Activated T-cell treated with anti-CD3 and anti-CD28 coated beads, Interleukin-2, amount 50 U/mL, for 4 hours (primary cell): ENCODE measurements around the gene TBC1D8. TPM values are rescaled to one million over a fixed set of nuclear protein-coding genes. Genes with fewer than 3 reads are reported as not detected.
A peak's percentile ranks its signal among the peaks of the same experiment; 100 is the strongest.

Experiments
- ATAC-seq, 2 donors: fragments of 200-7000 bp; cut with Tn5 transposase; one replicate each; pipeline ENCODE4 v1.10.0; 2021
- DNase-seq: peaks from one replicate; pipeline ENCODE4 v3.0.0-alpha.2; 2020
- H3K27me3 Mint-ChIP-seq: one replicate; pipeline ENCODE4 v1.8.0; 2021; ENCODE audit warnings: low read depth, mixed read lengths
- H3K36me3 Mint-ChIP-seq: one replicate; pipeline ENCODE4 v1.8.0; 2022; ENCODE audit warnings: mixed read lengths; ENCODE audit not compliant: insufficient read depth
- H3K4me1 Mint-ChIP-seq: one replicate; pipeline ENCODE4 v1.8.0; 2021; ENCODE audit warnings: low read depth, mixed read lengths
- H3K4me3 Mint-ChIP-seq: one replicate; pipeline ENCODE4 v1.8.0; 2021; ENCODE audit warnings: mild to moderate bottlenecking, moderate library complexity, mixed read lengths
- H3K9me3 Mint-ChIP-seq: one replicate; pipeline ENCODE4 v1.8.0; 2021; ENCODE audit warnings: mixed read lengths
- total RNA-seq, 3 donors: library from RNA; stranded (reverse); gene quantifications; one replicate each; pipeline ENCODE4 v1.2.1, GENCODE V29; 2021

TBC1D8 gene
- total RNA-seq, 3 donors from 2014 or later, result 0.58 to 1.1 (median 0.68) TPM

DNA sequence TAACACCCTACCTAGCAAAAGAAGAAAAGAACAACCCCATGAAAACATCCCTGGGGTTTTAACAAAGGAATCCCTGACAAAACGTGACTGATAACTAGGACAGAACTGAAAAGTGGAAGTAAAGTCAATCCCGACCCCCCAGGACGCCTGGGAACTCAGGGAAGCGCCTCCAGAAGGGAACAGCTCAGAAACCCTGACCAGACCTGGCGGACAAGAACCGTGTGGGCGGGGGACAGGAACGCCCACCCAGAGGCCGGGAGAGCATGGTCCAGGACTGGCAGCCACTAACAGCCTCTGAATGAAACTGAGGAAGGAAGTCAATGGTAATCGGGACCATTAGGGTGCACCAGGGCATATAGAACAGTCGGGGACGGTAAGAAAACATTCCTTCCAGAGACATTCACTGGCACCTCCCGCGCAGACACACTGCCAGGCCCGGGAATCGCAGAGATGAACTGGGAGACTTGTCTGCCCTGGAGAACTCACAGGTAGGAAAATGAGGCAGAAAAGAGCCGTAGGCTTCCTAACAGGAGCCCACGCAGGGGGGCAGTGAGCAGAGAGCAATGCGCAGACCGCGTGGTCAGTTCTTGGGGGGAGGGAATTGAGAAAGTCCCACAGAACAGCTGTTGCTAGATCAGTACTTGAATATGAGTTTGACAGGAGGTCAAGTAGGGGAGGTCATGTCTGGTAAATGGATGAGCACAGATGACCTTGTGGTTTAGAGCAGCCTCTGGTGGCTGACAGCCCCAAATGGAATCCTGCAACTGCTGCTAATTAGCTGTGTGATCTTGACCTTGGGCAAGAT lies 1.3 kb upstream of the TBC1D8 start:
- ATAC-seq, result no peak
- Mint-ChIP-seq H3K9me3 (no peaks in the 10 kb centered on the region), H3K36me3 (no peaks in the 10 kb centered on the region), H3K4me1 (peaks cover 26% of the 10 kb centered on the region), H3K27me3 (no peaks in the 10 kb centered on the region), H3K4me3 (peak overlapping the region; percentile 82)
- no peak for DNase-seq

DNA sequence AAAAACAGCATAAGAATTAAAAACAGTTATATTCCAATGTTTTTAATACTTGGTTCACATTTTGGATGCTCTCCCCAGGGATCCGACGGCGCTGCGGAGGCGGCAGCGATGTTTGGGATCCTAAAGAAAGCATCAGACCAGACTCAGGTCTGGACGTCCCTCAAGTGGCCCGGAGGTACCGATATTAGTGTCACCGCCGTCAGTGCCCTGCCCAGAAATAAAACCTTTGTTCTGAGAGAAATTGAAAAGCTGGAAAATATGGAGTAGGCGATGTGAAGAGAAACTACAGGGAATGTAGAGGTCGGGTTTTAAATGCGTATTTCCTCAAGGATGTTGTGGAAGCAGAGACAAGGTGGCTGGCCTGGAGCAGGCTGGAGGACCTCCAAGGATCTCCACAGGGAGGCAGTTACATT lies 683 bp upstream of the TBC1D8 start:
- H3K9me3 Mint-ChIP-seq, result no peaks in the 10 kb centered on the region
- ATAC-seq (no peak), DNase-seq (no peak)
- H3K4me3 Mint-ChIP-seq, result peak overlapping the region; percentile 82
- no peaks in the 10 kb centered on the region for H3K36me3 Mint-ChIP-seq
- peaks cover 26% of the 10 kb centered on the region for H3K4me1 Mint-ChIP-seq
- H3K27me3 Mint-ChIP-seq, result peaks cover 2% of the 10 kb centered on the region

GRCh38 chr2:101150306-101151145 lies 656 bp downstream of the TBC1D8 start:
- Mint-ChIP-seq H3K9me3 (no peaks in the 10 kb centered on the region), H3K4me3 (peak overlapping the region; percentile 69), H3K4me1 (peaks cover 26% of the 10 kb centered on the region), H3K27me3 (peaks cover 2% of the 10 kb centered on the region), H3K36me3 (no peaks in the 10 kb centered on the region)
- DNase-seq (no peak), ATAC-seq (peak; percentile 32 to 39)

- no peak for DNase-seq
- Mint-ChIP-seq H3K9me3 (no peaks in the 10 kb centered on the region), H3K4me1 (peaks cover 26% of the 10 kb centered on the region), H3K4me3 (peak overlapping the region; percentile 69), H3K36me3 (no peaks in the 10 kb centered on the region), H3K27me3 (peaks cover 8% of the 10 kb centered on the region)
- no peak for ATAC-seq
Observed at GRCh38 chr2:101149241-101150192, 1.7 kb downstream of the TBC1D8 start.

GRCh38 chr2:101148777-101149176 lies 2.4 kb downstream of the TBC1D8 start:
- Mint-ChIP-seq H3K27me3 (peaks cover 15% of the 10 kb centered on the region), H3K36me3 (no peaks in the 10 kb centered on the region), H3K9me3 (no peaks in the 10 kb centered on the region), H3K4me1 (peaks cover 26% of the 10 kb centered on the region), H3K4me3 (no peak overlapping the region)
- DNase-seq (no peak), ATAC-seq (no peak)

- Mint-ChIP-seq H3K4me1 (peaks cover 26% of the 10 kb centered on the region), H3K27me3 (peaks cover 21% of the 10 kb centered on the region), H3K9me3 (no peaks in the 10 kb centered on the region), H3K36me3 (no peaks in the 10 kb centered on the region), H3K4me3 (no peak overlapping the region)
- DNase-seq (no peak), ATAC-seq (no peak)
Observed at GRCh38 chr2:101147971-101148370, 3.2 kb downstream of the TBC1D8 start.

GRCh38 chr2:101147062-101147461 lies 4.1 kb downstream of the TBC1D8 start:
- Mint-ChIP-seq H3K4me3 (no peak overlapping the region), H3K4me1 (peaks cover 19% of the 10 kb centered on the region), H3K9me3 (no peaks in the 10 kb centered on the region), H3K36me3 (no peaks in the 10 kb centered on the region), H3K27me3 (peaks cover 22% of the 10 kb centered on the region)
- ATAC-seq (no peak), DNase-seq (no peak)

- no peaks in the 10 kb centered on the region for H3K9me3 Mint-ChIP-seq
- ATAC-seq, result no peak
- DNase-seq, result no peak
- no peaks in the 10 kb centered on the region for H3K36me3 Mint-ChIP-seq
- peaks cover 24% of the 10 kb centered on the region for H3K27me3 Mint-ChIP-seq
- no peak overlapping the region for H3K4me3 Mint-ChIP-seq
- H3K4me1 Mint-ChIP-seq, result peaks cover 14% of the 10 kb centered on the region
Observed at GRCh38 chr2:101146535-101146934, 4.6 kb downstream of the TBC1D8 start.

- Mint-ChIP-seq H3K4me1 (peaks cover 13% of the 10 kb centered on the region), H3K36me3 (no peaks in the 10 kb centered on the region), H3K27me3 (peaks cover 36% of the 10 kb centered on the region), H3K9me3 (no peaks in the 10 kb centered on the region), H3K4me3 (no peak overlapping the region)
- DNase-seq (no peak), ATAC-seq (no peak)
Observed at GRCh38 chr2:101145406-101145805, 5.8 kb downstream of the TBC1D8 start.

GRCh38 chr2:101142163-101142562 lies 9.0 kb downstream of the TBC1D8 start:
- DNase-seq, result no peak
- peaks cover 5% of the 10 kb centered on the region for H3K36me3 Mint-ChIP-seq
- no peak overlapping the region for H3K4me3 Mint-ChIP-seq
- H3K4me1 Mint-ChIP-seq, result no peaks in the 10 kb centered on the region
- peaks cover 4% of the 10 kb centered on the region for H3K9me3 Mint-ChIP-seq
- peaks cover 52% of the 10 kb centered on the region for H3K27me3 Mint-ChIP-seq
- ATAC-seq, result no peak

DNA sequence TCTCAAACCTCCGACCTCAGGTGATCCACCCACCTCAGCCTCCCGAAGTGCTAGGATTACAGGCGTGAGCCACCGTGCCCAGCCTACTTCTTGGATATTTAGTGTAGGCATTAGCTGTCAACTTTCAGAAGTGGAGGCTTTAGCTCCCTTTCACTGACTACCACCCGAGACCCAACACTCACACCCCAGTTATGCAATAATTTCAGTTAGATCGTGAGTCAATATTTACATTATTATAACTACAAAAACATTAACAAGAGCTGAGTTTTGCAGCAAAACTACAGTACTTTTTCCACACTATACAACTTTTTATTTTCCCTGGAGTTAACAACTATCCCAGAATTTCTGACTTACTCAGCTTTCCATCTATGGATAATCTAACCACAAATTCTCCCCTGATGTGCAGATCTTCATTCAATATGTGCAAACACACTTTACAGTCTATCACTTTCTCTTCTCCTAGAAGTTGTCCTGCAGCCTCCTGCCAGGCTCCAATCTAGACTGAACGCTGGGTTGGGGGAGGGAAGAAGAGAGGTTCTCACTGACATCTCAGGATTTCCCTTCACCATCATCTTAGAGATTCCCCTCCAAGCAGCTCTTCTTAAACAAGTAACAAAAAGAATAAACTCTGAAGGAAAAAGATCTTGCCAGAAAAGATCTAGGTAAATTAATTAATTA lies 10.1 kb downstream of the TBC1D8 start:
- Mint-ChIP-seq H3K4me1 (no peaks in the 10 kb centered on the region), H3K9me3 (peaks cover 4% of the 10 kb centered on the region), H3K4me3 (no peak overlapping the region), H3K36me3 (peaks cover 5% of the 10 kb centered on the region), H3K27me3 (peaks cover 50% of the 10 kb centered on the region)
- ATAC-seq (no peak), DNase-seq (no peak)

GRCh38 chr2:101140237-101140636 lies 10.9 kb downstream of the TBC1D8 start:
- no peak for ATAC-seq
- peaks cover 5% of the 10 kb centered on the region for H3K36me3 Mint-ChIP-seq
- H3K9me3 Mint-ChIP-seq, result peaks cover 4% of the 10 kb centered on the region
- no peak for DNase-seq
- peaks cover 49% of the 10 kb centered on the region for H3K27me3 Mint-ChIP-seq
- no peaks in the 10 kb centered on the region for H3K4me1 Mint-ChIP-seq
- no peak overlapping the region for H3K4me3 Mint-ChIP-seq

GRCh38 chr2:101139495-101139894 lies 11.7 kb downstream of the TBC1D8 start:
- Mint-ChIP-seq H3K36me3 (peaks cover 5% of the 10 kb centered on the region), H3K4me3 (no peak overlapping the region), H3K9me3 (peaks cover 4% of the 10 kb centered on the region), H3K4me1 (no peaks in the 10 kb centered on the region), H3K27me3 (peaks cover 45% of the 10 kb centered on the region)
- ATAC-seq, result no peak
- DNase-seq, result no peak
